ENCODE measurements around the gene IFIH1. TPM values are rescaled to one million over a fixed set of nuclear protein-coding genes. Genes with fewer than 3 reads are reported as not detected.
A peak's percentile ranks its signal among the peaks of the same experiment; 100 is the strongest.

IFIH1 gene
- total RNA-seq, 1 donor from 2014 or later = 10.4 TPM

GRCh38 chr2:162265666-162266459 is 52.6 kb downstream of the IFIH1 start:
- Mint-ChIP-seq H3K9me3 (no peaks in the 10 kb centered on the region), H3K27me3 (no peaks in the 10 kb centered on the region), H3K4me3 (no peak overlapping the region)

GRCh38 chr2:162261032-162261945 is 57.2 kb downstream of the IFIH1 start:
- H3K4me1 Mint-ChIP-seq (ENCODE audit: unreplicated experiment) = no peaks in the 10 kb centered on the region
- no peaks in the 10 kb centered on the region for H3K36me3 Mint-ChIP-seq
- peak overlapping the region; percentile 15 for H3K27ac Mint-ChIP-seq
- no peak for DNase-seq (ENCODE audit: extremely low spot score, unreplicated experiment)
- H3K9me3 Mint-ChIP-seq = no peaks in the 10 kb centered on the region
- TF ChIP-seq CTCF (conservative IDR thresholded peaks at IDR 0.05) = no peak
- H3K4me3 Mint-ChIP-seq = no peak overlapping the region
- no peaks in the 10 kb centered on the region for H3K27me3 Mint-ChIP-seq

More at GRCh38 chr2:162265666-162266459, 52.6 kb downstream of the IFIH1 start:
- no peak for DNase-seq (ENCODE audit: extremely low spot score, unreplicated experiment)
- Mint-ChIP-seq H3K36me3 (no peaks in the 10 kb centered on the region), H3K4me1 (ENCODE audit: unreplicated experiment) (no peaks in the 10 kb centered on the region), H3K27ac (no peak overlapping the region)
- no peak for TF ChIP-seq CTCF (conservative IDR thresholded peaks at IDR 0.05)

- no peaks in the 10 kb centered on the region for H3K36me3 Mint-ChIP-seq
- H3K27me3 Mint-ChIP-seq = no peaks in the 10 kb centered on the region
- no peak overlapping the region for H3K4me3 Mint-ChIP-seq
- H3K9me3 Mint-ChIP-seq = no peaks in the 10 kb centered on the region
- no peak for TF ChIP-seq CTCF (conservative IDR thresholded peaks at IDR 0.05)
- DNase-seq (ENCODE audit: extremely low spot score, unreplicated experiment) = no peak
- H3K4me1 Mint-ChIP-seq (ENCODE audit: unreplicated experiment) = no peaks in the 10 kb centered on the region
- no peak overlapping the region for H3K27ac Mint-ChIP-seq
These were observed 59.8 kb downstream of the IFIH1 start for GRCh38 chr2:162258686-162259085.

- no peaks in the 10 kb centered on the region for H3K36me3 Mint-ChIP-seq
- no peaks in the 10 kb centered on the region for H3K9me3 Mint-ChIP-seq
- H3K27ac Mint-ChIP-seq = no peak overlapping the region
- no peaks in the 10 kb centered on the region for H3K4me1 Mint-ChIP-seq (ENCODE audit: unreplicated experiment)
- no peak for TF ChIP-seq CTCF (conservative IDR thresholded peaks at IDR 0.05)
- H3K27me3 Mint-ChIP-seq = no peaks in the 10 kb centered on the region
- DNase-seq (ENCODE audit: extremely low spot score, unreplicated experiment) = no peak
- H3K4me3 Mint-ChIP-seq = no peak overlapping the region
These were observed 60.3 kb downstream of the IFIH1 start for GRCh38 chr2:162258169-162258568.

- TF ChIP-seq CTCF (conservative IDR thresholded peaks at IDR 0.05) = no peak
- DNase-seq (ENCODE audit: extremely low spot score, unreplicated experiment) = no peak
- H3K9me3 Mint-ChIP-seq = no peaks in the 10 kb centered on the region
- no peak overlapping the region for H3K4me3 Mint-ChIP-seq
- no peaks in the 10 kb centered on the region for H3K27me3 Mint-ChIP-seq
- no peak overlapping the region for H3K27ac Mint-ChIP-seq
- no peaks in the 10 kb centered on the region for H3K36me3 Mint-ChIP-seq
- H3K4me1 Mint-ChIP-seq (ENCODE audit: unreplicated experiment) = no peaks in the 10 kb centered on the region
These were observed 61.1 kb downstream of the IFIH1 start for GRCh38 chr2:162257425-162257824.

Measured in type B pancreatic cell (in vitro differentiated cells).